HG02571 (cell line): Measurements from ENCODE around the gene ST3GAL3.

Experiments
- ATAC-seq: cut with Tn5 transposase; IDR thresholded peaks from one replicate; pipeline ENCODE4 v1.9.1; 2021; ENCODE audit warnings: mild to moderate bottlenecking, moderate library complexity; ENCODE audit not compliant: unreplicated experiment

The ST3GAL3 gene

DNA sequence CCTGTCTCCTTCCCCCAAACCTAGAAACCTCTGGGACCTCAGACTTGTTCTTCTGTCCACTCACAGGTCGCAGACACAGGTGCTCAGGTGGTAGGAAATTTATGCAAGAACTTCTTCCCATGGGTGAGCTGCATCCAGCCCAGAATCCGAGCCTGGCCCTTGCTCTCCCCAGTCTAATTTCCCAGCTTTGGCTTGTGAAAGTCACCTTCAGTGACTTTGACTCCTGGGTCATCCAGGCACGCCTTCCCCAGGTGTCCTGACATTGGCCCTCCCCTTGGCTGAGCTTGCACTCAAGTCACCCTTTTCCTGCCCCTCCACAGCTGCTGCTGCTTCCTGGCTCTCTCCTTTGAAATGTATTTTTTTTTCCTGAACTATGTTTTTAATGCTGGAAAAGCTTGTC, 246.0 kb downstream of the ST3GAL3 start:
- ATAC-seq: no peak

DNA sequence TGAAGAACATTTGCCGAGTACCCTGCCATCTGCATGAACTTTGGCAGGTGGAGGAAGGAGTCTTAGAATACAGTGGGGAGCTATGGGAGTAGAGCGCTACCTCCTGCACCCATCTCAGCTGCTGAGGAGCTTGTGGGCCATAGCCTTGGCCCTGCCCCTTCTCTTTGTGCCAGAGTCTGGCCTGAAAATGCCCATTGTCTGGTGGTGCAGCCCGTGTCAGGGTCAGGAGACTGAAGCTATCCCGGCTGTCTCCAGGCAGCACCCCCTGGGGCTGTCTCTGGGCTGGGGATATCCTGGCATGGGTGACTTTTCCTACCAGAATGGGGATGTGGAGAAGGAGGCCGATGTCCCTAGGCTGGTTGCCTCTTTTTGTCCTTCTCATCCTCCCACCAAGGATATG, 246.7 kb downstream of the ST3GAL3 start:
- no peak for ATAC-seq

- no peak for ATAC-seq
Measured at GRCh38 chr1:43956234-43956633, 248.9 kb downstream of the ST3GAL3 start.

DNA sequence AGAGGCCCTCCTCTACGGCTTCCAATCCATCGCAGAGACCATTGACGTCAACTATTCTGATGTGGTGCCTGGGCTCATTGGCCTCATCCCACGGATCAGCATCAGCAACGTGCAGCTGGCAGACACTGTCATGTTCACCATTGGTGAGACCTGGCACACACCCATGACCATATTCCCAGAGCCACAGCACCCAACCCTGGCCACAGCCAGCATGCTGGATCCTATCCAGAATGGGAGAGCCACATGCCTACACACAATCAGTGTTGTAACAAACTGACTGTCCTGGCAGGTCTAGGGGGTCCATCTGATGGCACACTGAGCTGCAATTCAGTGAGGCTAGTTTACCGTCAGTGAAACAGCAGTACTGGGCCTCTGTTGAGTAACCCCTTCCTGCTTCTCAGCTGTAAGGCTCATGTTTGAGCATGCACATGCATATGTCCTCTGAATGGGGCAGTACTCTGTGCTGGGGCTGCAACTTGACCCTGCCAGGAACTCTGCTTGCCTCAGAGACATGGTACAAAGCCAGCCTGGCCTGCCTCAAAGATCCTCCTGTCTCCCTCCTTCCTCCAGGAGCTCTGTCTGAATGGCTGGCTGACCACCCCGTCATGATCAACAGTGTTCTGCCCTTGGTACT, 250.2 kb downstream of the ST3GAL3 start:
- no peak for ATAC-seq

GRCh38 chr1:43958351-43959255, 251.3 kb downstream of the ST3GAL3 start:
- no peak for ATAC-seq

DNA sequence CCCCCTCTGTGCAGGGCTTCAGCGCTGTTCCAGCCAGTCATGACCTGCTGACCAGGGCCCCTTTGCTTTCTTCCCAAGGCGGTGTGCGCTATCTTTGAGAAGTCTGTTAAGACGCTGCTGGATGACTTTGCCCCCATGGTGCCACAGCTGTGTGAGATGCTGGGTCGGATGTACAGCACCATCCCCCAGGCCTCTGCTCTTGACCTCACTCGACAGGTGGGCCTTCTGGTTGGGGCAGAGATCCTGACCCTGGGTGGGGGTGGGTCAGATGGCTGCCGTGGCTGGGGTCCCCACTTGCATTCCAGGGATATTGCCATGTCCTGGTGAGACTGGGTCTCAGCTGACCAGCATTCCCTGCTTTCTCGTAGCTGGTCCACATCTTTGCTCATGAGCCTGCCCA, 253.5 kb downstream of the ST3GAL3 start:
- no peak for ATAC-seq

DNA sequence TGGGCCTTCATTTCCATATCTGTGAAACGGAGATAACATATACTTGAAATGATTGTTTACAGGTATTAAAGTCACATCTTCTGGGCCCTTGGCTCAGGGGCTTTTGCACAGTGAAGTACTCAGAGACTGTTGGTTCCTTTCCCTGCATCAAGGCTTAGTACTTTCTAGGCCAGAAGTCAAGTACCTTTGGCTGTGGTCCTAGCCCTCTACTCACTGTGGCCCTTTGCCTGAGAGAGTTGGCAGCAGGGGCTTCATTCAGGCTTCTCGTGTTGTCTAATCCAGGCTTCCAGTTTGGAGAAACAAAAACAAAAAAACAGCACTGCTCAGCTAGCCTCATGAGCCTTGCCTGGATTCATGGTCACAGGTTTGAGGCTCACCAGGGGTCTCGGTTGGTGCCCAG, 254.4 kb downstream of the ST3GAL3 start:
- ATAC-seq: no peak

GRCh38 chr1:43962324-43962723, 255.0 kb downstream of the ST3GAL3 start:
- ATAC-seq: no peak

DNA sequence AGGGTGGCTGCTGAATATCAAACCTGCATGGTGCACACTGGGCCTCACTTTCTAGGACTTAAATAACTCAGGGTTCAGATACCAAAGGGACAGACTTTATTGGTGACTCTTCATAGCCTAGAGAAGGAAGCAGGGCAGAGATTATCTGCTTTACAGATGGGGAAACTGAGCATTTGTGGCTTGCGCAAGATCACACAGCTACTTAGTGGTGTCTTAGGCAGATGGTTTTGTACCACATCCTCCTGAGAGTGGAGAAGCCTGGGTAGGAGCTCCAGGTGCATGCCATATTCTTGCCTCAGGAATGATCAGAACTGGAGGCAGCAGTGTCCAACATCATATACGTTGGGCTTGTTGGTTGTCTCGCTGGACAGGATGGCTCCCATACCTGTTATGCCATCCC, 255.7 kb downstream of the ST3GAL3 start:
- no peak for ATAC-seq

DNA sequence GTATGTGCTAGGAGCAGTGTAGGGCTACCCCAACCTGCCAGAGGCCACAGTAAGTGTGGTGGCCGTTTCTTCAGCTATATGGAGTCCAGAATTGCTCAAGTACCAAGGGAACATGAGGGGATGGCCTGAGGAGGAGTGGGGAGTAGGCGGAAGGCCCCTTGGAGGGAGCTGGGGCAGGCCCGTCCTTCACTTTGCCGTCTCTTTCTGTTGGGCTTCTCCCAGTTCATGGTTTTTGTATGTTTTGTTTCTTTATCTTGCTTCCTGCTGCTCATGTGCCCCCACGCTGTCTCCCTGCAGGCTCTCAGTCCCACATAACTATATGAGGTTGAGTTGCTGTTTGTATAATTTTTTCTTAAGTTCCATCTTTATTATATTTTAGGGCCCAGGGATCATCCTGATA, 256.6 kb downstream of the ST3GAL3 start:
- no peak for ATAC-seq

- ATAC-seq: no peak
Measured at GRCh38 chr1:43965316-43965715, 258.0 kb downstream of the ST3GAL3 start.

GRCh38 chr1:43968348-43968948, 261.1 kb downstream of the ST3GAL3 start:
- ATAC-seq: no peak

DNA sequence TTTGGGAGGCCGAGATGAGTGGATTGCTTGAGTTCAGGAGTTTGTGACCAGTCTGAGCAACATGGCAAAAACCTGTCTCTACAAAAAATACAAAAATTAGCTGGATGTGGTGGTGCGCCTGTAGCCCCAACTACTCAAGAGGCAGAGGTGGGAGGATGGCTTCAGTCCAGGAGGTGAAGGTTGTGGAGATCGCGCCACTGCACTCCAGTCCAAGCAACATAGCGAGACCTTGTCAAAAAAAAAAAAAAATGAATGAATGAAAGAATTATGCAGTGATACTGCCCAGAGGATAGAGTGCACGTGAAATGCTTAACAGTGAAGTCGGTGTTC, 262.0 kb downstream of the ST3GAL3 start:
- no peak for ATAC-seq

- peak; percentile 58 for ATAC-seq
Measured at GRCh38 chr1:43969746-43970466, 262.6 kb downstream of the ST3GAL3 start, which contains the start of gene DPH2. Gene DPH2, plus strand, starts transcription at chr1:43970010. Its CDS starts 166 bp downstream, at chr1:43970176.

DNA sequence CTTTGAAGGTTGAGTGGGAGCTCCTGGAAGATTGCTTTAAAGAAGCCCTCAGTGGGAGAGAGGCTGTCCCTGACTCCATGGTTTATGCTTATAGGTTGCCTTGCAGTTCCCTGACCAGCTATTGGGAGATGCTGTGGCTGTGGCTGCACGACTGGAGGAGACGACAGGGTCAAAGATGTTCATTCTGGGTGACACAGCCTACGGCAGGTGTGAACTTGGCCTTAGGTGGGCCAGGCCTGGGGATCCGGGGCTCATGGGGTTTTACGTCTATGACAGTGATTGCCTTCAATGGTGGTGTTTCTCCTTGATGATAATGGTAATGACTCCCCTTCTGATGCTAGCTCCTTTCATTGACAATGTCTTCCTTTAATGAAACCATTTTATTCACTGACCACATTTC, 263.2 kb downstream of the ST3GAL3 start:
- no peak for ATAC-seq

- ATAC-seq: no peak
Measured at GRCh38 chr1:43970911-43971310, 263.6 kb downstream of the ST3GAL3 start.

GRCh38 chr1:43971336-43971980, 264.1 kb downstream of the ST3GAL3 start:
- no peak for ATAC-seq

DNA sequence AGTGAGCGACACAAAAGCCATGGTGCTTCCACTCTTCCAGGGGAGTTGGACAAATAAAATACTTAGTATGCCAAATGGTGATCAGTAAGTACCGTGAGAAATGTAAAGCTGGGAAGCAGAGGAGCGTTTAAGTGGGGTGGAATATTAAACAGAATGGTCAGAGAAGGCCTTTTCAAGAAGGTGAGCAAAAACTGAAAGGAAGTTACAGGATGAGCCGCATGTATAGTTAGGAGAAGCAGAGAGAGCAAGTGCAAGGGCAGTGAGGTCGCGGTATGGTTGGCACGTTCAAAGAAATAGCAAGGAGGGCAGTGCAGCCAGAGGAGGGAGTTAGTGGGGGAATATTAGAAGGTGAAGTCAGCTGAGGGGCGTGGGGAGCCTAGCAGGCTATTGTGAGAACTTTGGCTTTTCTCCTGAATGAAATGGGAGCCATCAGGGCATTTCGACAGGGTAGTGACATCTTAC, 266.7 kb downstream of the ST3GAL3 start:
- ATAC-seq: no peak

DNA sequence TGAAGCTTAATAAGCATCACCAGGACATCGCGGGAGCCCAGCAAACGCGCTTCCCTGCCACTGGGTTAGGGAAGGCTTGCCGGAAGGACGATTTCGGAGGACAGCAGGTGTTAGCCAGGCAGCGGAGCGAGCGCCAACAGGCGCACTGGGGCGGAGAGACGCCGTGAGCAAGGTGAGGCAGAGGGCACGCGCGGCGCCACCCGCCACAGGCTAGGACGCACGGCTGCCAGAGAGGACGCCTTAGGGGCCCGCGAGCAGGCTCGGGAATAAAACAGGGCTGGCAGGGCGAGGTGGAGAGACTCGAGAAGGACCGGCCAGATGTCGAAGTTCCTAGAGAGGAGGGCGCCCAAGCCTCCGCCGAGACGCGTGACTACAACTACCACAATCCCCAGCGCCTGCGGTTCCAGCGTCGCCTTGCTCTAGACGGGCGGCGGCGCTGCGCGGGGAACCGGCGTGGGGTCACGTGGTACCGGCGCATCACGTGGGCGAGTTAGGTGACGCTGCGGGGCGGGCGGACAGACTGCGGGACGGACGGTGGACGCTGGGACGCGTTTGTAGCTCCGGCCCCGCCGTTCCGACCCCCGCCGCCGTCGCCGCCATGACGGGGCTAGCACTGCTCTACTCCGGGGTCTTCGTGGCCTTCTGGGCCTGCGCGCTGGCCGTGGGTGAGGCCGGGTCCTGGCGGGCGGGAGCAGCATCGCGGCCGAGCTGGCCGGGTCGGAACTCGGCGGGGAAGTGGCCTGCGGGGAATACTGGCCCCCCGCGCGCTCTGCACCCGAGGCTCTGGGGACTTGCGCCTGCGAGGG, 267.3 kb downstream of the ST3GAL3 start, which contains the start of gene ATP6V0B:
ATP6V0B (plus strand) TSS at position 518 of the 806 bp plus-strand sequence; CDS start at position 599, 81 bp downstream.
- peak; percentile 61 for ATAC-seq
